Kidney tubule cell (primary cell): ENCODE results near the gene LYPD6B.
"Not testable (repeated sequence)": the region's sequence is repeated elsewhere in the genome, so short reads cannot be mapped to it uniquely, and the experiment has no call there.

ENCODE experiments used
- DNase-seq: peaks from one replicate; pipeline ENCODE4 v3.0.0-alpha.2; 2018; ENCODE audit warnings: low spot score

The LYPD6B gene

DNA sequence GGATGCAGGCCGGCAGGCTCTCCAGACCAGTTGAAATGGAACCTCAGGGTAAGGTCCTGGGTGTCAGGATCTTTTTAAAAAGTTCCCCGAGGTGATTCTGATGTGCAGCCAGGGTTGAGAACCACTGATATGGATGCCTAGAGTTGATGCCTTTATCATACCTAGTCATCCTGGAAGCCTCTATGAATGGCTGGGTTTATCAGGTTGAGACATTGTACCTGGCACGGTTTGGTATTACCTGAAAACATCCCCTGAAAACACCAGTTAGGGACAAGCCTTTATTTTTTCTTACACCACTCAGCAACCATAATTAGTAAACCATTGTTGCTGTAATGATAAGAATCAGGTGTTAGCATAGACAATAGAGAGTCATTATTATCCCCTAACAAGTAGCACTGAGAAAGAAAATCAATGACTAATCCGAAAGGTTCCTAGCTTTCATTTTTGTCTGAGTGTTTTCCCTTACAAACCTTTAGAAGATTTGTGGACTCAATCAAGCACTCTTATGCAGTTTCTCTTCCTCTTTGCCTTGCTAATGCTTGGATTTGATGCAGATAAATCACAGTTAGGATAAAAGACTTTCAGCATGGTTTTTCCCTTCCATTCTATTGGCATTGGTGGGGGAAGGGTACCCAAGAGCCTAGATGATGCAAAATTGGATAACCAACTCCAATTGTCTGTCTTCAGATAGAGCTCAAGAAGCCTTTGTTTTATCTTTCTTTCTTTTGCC is 175.4 kb downstream of the LYPD6B start:
- peak; percentile 9 for DNase-seq

DNA sequence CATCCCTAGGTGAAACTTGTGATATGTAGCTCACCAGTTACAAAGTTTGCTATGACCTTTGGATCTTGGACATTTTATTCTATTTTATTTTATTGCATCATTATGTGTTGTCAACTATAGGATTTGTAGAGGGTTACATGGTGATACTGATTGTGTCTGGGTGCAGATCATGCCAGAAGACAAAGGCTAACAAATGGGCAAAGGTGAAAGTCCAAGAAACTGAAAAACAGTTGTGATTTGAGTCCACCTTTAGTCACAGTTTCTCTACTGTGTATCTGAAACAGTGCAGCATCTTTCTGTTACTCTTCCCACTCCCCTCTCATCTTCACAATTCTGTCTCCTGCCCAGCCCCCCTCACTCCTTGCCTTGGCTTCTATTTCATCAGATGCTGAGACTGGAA is 180.0 kb downstream of the LYPD6B start:
- no peak for DNase-seq

GRCh38 chr2:149219856-149220255 is 181.4 kb downstream of the LYPD6B start:
- no peak for DNase-seq

GRCh38 chr2:149221002-149221401 is 182.5 kb downstream of the LYPD6B start:
- no peak for DNase-seq

- DNase-seq: no peak
These were observed 183.4 kb downstream of the LYPD6B start for GRCh38 chr2:149221898-149222297.

DNA sequence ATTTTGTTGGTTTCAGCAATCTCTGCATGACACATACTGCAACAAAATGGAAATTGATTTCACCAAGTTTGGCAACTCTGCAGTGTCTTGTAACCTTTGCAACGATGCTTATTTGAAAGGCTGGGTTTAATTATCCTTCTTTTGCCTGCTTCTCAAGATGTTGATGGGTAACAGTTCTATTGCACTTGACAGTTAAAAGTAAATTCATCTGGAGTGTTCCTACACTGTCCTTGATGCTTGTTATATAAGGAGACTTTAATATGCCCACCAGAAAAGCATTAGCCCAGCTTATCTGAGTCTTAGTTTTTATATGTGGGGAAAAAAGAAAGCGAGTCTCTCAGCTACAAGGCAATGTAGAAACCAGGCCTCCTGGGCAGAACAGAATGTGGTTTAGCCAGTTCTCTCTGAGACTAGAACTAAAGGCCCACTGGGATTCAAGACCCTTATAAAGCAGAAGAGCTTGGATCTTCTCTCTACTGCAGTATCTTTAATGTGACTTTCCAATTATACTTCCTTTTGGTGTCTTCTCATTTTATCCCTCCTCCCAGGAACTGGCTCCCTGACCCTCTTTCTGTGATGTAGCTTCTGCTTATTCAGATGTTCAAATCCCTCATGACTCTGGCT is 185.1 kb downstream of the LYPD6B start:
- no peak for DNase-seq

GRCh38 chr2:149224543-149224942 is 186.0 kb downstream of the LYPD6B start:
- DNase-seq: no peak

GRCh38 chr2:149225446-149225845 is 186.9 kb downstream of the LYPD6B start:
- DNase-seq: no peak

DNA sequence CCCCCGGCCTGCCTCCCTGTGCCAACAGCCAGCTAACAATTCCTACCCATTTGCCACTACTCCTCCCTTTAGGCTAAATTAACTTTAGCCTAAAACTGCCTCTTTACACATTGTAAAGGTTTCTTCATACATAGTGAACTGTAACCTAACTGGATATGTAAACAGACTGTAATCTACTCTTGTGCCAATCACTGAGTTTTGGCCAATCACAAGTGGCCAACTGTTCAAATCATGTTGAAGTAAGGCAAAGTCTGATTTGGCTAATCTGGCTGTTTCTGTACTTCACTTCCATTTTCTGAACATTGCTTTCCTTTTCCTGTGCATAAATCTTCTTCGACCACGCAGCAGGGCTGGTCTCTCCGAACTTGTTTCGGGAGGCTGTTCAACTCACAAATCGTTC is 188.3 kb downstream of the LYPD6B start:
- no peak for DNase-seq

DNA sequence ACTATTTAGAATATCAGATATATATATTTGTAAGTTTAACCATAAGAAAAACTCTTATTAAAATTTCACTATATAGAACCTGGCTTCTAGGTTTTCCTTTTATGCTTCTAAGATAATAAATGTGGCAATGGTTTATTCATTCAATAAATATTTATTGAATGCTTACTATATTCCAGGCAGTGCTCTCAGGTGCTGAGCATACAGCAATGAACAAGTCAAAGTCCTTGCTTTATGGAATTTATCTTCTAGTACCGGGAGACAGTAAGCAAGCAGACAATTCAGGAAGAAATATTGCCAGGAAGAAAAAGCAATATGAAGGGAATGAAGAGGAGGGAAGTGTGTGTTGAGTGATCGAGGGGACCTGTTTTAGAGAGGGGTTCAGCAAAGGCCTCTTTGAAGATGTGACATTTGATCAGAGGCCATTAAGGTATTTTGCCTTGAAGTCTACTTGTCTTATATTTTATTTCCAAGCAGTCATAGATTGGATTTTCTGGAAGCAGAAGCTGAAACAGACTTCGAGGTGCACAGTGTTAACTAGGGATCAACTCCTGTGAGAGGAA is 197.4 kb downstream of the LYPD6B start:
- no peak for DNase-seq

GRCh38 chr2:149236410-149236809 is 197.9 kb downstream of the LYPD6B start:
- no peak for DNase-seq

- DNase-seq: no peak
These were observed 207.7 kb downstream of the LYPD6B start for GRCh38 chr2:149246186-149246585.

- not testable (repeated sequence) for DNase-seq
These were observed 212.9 kb downstream of the LYPD6B start for GRCh38 chr2:149251436-149251835.

DNA sequence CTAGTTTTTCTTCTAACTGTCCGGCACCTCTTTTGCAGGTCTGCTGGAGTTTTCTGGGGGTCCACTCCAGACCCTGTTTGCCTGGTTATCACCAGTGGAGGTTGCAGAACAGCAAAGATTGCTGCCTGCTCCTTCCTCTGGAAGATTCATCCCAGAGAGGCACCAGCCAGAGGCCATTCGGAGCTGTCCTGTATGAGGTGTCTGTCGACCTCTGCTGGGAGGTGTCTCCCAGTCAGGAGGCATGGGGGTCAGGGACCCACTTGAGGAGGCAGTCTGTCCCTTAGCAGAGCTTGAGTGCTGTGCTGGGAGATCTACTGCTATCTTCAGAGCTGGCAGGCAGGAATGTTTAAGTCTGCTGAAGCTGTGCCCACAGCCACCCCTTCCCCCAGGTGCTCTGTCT is 218.4 kb downstream of the LYPD6B start:
- DNase-seq: not testable (repeated sequence)

DNA sequence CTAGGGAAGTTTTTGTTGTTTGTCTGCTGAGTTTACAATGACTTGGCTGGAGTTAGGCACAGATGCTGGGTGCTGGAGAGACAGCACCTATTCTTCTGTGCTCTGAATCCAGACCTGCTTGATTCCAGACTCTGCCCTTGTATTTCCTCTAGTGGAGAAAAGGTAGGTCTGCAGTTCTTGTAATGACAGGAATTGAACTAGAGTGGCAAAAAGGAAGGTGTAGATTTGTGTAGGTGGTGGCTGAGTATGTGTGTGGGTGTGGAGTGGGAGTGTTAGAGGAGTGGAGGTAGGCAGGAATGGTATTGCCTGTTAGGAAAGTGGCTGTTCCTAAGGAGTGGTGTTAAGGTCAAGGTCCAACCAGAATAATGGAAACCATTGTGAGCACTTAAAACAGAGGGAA is 220.0 kb downstream of the LYPD6B start:
- DNase-seq: no peak

DNA sequence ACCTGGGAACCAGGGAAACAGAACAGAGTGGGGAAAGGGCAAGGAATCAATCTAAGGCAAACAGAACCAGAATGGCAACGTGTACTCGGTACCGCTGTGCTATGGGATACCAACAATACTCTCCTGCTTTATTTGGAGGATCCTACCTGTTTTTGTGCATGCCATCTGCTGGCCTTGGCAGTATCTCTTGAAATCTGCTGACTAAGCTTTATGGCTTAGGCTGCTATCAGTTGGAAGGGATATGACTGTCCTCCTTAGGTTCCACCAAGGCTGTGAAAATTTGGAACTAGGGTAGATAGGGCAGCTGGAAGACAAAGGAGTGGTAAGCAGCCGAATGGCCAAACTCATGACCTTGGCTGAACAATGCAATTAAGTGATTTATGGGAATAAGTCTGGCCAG is 220.6 kb downstream of the LYPD6B start:
- no peak for DNase-seq

DNA sequence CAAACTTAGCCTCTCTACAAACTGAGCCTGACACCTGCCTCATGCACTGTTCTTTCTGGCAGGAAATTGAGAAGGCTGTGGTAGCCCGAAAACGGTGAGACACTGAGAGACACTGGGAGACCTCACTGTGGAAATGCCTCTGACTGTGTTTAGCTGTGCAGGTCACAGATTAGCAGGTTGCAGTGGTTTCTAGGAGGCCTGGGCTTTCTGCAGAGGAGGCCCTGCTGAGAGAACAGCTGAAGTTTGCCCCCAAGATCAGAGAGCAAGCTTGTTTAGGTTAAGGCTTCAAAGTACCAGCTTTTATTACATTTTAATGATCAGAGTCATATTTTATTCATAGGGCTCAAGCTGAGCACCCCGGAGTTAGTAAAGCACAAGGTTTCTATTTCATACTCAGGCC is 223.2 kb downstream of the LYPD6B start:
- no peak for DNase-seq
